ENCODE results near the gene CATSPER3. TPM values are rescaled to one million over a fixed set of nuclear protein-coding genes. Genes with fewer than 3 reads are reported as not detected.
"Not testable (repeated sequence)": the region's sequence is repeated elsewhere in the genome, so short reads cannot be mapped to it uniquely, and the experiment has no call there.

Gene CATSPER3
- total RNA-seq, 1 donor from 2014 or later, result 1.1 TPM

DNA sequence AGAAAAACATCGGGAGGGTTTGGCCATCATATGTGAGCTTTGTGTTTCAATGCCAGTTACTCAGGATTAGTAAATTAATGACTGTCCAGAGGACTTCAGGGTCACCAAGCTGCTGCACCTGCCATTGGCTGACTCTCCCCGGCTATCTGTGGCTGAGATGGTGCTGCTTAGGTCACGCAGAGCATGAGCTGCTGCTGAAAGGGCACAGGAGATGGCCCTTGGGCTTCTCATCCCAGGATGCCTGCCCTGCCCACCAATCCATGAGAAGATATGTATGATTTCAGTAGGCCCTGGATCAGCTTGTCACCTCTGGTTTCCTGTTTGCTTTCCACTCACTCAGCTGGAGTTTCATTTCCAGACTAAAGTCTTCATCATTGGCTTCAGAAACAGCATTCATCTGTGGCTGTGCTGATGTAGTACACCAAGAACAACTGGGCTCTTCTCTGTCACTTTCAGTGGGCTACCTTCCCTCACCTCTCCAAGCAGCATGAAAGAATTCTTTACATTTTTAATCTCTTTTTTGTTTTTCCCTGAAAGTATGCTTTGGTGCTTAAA lies 2.4 kb upstream of the CATSPER3 start:
- DNase-seq (ENCODE audit: missing footprints) (no peak), ATAC-seq (no peak)
- intact Hi-C loops (cut with DNase I), result no loop called here

DNA sequence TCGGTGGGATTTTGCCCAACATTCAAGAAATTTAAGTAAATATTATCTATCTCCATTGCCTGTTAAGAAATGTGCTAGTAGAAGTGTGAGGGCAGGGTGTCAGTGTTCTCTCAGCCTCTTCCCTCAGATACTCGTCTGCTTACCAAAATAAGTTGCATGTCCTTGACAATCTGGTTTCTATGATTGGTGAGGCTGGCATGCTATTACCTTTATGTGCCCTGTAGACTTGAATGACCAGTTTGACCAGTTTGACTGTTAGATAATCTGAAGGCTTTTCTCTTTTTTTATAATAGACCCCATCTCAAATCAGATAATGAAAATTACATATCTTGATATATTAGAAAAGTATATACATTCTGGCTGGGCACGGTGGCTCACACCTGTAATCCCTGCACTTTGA lies 348 bp downstream of the CATSPER3 start:
- ATAC-seq (no peak), DNase-seq (ENCODE audit: missing footprints) (no peak)
- intact Hi-C loops (cut with DNase I), result no loop called here

DNA sequence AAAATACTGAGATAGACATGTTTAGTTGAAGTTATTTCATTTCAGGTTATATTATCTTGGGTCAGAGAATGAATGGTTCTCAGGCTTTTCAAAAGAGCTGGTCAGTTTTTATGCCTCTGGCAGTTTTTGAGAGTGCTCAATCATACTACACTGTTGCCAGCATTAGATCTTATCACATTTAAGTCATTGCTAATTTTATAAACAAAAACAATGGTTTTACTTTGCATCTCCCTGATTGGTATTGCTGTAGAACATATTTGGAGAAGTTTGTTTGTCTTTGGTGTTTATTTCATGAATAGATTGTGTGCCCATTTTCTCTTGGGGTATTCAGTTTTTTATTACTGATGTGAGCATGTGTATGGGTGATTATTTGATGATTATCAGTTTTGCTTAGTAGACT lies 1.5 kb downstream of the CATSPER3 start:
- ATAC-seq (no peak), DNase-seq (ENCODE audit: missing footprints) (no peak)
- intact Hi-C loops (cut with DNase I), result no loop called here

DNA sequence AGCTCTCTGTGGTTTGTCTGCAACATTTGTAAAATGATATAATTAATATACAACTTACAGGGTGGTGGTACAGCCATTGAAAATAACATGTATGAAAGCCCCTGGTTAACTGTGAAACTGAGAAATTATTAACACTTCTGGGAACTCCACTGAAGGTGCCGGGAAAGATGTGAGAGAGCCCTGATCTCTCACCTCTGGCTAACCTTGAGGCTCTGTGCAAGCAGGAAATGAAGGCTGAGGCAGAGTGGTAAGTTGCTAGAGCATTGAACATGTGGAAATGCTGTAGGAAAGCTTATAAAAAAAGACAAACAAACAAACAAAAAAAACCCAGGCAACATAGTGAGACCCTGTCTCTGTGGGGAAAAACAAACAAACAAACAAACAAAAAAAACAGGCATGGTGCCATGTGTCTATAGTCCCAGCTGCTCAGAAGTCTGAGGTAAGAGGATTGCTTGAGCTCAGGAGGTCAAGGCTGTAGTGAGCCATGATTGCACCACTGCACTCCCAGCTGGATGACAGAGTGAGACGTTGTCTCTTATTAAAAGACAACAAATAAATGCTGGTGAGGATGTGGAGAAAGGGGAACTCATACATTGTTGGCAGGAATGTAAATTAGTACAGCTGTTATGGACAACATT lies 7.5 kb downstream of the CATSPER3 start:
- ATAC-seq, result no peak
- intact Hi-C loops (cut with DNase I), result no loop called here
- DNase-seq (ENCODE audit: missing footprints), result no peak

DNA sequence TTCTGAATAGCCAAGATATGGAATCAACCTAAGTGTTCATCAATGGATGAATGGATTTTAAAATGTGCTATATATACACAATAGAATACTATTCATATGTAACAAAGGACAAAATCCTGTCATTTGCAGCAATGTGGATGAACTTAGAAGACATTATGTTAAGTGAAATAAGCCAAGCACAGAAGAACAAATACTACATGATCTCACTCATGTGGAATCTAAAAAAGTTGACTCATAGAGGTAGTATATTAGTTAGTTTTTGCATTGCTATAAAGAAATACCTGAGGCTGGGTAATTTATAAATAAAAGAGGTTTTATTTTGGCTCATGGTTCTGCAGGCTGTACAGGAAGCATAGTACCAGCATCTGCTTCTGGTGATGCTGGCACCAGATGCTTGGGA lies 8.1 kb downstream of the CATSPER3 start:
- ATAC-seq (no peak), DNase-seq (ENCODE audit: missing footprints) (no peak)
- intact Hi-C loops (cut with DNase I), result no loop called here

DNA sequence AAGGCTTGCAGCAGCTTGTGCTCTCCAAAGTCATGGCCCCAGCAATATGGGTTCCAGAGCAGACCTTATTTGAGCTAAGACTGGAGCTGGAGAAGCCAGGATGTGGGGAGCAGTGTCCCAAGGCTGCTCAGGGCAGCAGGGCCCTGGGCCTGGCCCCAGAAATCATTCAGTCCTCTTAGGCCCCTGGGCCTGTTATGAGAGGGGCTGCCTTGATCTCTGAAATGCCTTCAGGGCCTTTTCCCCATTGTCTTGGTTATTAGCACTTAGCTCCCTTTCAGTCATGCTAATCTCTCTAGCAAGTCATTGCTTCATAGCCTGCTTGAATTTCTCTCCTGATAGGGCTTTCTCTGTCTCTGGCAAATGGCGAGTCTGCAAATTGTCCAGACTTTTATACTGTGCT lies 9.1 kb downstream of the CATSPER3 start:
- DNase-seq (ENCODE audit: missing footprints) (no peak), ATAC-seq (no peak)
- intact Hi-C loops (cut with DNase I), result no loop called here

DNA sequence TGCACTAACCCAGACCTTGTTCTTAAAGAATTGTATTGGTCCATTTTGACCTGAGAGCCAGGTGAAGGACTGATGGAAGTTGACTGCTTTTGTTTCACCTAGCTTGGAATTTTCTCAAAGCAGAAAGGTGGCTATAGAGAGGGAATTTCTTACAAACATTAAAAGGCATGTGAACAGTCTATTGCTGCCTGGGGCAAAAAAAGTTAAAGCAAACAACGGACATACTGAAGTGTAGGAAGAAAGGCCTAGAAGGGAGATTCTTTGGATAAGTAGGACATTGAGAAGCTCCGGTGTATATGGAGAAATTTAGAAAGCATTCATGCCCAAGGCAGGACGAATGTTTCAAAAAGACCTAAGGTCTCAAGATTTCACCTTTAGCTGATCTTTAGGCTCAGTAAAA lies 11.7 kb downstream of the CATSPER3 start:
- DNase-seq (ENCODE audit: missing footprints), result no peak
- intact Hi-C loops (cut with DNase I), result no loop called here
- ATAC-seq, result no peak

DNA sequence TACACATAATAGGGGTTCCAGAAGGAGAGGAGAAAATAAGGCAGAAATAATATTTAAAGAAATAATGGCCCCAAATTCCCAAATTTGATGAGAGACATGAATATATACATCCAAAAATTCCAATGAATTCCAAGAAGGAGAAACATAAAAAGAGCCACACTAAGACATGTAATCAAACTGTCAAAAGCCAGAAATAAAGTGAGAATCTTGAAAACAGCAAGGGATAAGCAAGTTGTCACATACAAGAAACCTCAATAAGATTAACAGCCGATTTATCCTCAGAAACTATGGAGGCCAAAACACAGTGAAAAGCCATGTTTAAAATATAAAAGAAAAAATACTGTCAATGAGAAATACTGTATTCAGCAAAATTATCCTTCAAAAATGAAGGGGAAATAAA lies 14.5 kb downstream of the CATSPER3 start:
- intact Hi-C loops (cut with DNase I), result no loop called here
- ATAC-seq, result no peak
- DNase-seq (ENCODE audit: missing footprints), result no peak

DNA sequence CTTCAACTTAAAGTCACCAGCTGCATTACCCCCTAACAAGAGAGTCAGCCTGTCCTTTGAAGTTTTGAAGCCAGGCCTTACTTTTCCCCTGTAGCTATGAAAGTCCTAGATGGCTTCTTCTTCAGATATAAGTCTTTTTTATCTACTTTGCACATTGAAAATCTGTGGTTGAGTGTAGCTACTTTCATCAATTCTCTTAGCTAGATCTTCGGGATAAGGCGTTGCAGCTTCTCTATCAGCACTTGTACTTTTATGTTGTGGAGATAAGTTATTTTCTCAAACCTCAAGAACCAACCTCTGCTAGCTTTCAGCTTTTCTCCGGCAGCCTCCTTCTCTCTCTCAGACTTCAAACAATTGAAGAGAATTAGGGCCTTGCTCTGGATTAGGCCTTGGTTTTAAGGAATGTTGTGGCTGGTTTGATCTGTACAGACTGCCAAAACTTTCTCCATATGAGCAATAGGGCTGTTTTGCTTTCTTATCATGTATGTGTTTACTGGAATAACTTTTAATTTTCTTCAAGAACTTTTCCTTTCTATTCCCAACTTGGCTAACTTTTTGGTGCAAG lies 21.6 kb downstream of the CATSPER3 start:
- intact Hi-C loops (cut with DNase I), result no loop called here
- no peak for DNase-seq (ENCODE audit: missing footprints)
- ATAC-seq, result no peak

DNA sequence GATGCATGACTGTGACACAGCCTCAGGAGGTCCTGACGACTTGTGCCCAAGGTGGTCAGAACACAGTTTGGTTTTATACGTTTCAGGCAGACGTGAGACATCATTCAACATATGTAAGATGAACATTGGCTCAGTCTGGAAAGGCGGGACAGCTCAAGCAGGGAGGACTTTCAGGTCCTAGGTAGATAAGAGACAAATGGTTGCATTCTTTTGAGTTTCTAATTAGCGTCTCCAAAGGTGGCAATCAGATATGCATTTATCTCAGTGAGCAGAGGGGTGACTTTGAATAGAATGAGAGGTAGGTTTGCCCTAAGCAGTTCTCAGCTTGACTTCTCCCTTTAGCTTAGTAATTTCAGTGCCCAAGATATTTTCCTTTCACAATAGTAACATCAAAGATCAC lies 22.5 kb downstream of the CATSPER3 start:
- DNase-seq (ENCODE audit: missing footprints); ATAC-seq; intact Hi-C loops (cut with DNase I): not testable (repeated sequence)

DNA sequence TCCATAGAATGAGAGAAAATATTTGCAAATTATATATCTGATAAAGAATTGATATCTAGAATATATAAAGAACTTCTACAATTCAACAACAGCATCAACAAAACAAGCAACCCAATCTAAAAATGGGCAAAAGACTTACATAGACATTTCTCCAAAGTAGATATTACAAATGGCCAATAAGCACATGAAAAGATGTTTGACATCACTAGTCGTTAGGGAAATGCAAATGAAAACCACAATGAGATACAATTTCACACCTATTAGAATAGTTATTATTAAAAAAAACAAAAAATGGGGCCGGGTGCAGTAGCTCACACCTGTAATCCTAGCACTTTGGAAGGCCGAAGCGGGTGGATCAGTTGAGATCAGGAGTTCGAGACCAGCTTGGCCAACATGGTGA lies 24.4 kb downstream of the CATSPER3 start:
- DNase-seq (ENCODE audit: missing footprints) (no peak), ATAC-seq (no peak)
- intact Hi-C loops (cut with DNase I), result no loop called here

DNA sequence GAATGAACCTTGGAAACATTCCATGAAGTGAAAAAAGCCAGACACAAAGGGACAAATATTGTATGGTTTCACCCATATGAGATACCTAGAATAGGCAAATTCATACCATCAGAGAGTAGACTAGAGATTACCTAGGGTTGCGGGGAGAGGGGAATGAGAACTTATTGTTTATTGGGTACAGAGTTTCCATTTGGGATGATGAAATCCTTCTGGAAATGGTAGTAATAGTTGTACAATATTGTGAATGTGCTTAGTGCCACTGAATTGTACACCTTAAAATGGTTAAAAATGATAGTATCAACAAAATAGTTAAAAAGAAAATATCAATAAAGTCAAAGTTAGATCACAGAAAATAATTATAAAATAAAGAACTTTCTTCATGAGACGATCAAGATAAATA lies 25.5 kb downstream of the CATSPER3 start:
- no peak for ATAC-seq

DNA sequence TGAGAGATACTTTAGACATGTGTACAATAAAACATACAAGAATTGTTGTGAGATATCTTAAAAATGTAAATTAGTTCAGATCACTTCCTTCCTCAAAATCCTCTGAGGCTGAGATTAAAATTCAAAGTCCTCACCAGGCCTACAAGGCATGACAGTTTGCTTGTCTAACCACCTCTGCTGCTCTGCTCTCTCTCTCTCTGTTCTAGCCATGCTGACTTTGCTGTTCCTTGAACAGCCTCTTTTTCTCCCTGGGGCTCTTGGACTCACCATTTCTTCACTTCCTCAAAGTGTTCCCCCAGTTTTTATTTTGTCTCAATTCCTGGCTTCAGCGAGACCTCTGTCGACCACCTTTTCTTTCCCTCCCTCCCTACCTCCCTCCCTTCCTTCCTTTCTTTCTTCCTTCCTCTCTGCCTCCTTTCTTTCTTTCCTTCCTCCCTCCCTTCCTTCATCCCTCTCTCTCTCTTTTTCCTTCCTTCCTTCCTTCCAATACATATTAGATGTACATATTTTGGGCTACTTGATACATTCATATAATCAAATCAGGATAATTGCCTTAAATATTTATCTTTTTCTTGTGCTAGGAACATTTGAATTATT lies 27.0 kb downstream of the CATSPER3 start:
- ATAC-seq, result no peak
- intact Hi-C loops (cut with DNase I), result no loop called here
- no peak for DNase-seq (ENCODE audit: missing footprints)

More for the DNA sequence above, 25.5 kb downstream of the CATSPER3 start:
- intact Hi-C loops (cut with DNase I), result no loop called here
- DNase-seq (ENCODE audit: missing footprints), result no peak

DNA sequence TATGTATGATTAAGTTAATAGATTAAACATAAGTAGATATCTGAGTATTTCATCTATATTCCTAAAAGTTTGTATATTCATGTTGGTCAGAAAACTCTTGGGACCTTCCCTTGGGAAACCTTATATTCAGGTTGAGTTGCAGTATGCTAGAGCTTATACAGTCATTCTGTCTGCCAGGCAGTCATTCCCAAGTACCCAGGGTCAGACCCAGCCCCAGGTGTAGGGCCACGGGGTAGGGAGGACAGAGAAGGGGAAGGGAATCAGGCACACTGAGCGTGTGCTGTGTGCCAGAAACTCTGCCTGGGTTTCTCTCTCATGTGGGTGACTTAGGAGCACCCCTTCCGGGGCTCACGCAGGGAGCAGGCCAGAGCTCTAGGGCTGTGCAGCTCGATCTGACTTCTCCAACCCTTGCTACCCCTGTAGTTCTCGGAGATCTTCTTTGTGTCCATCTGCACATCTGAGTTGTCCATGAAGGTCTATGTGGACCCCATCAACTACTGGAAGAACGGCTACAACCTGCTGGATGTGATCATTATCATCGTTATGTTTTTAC lies 28.2 kb downstream of the CATSPER3 start:
- ATAC-seq (no peak), DNase-seq (ENCODE audit: missing footprints) (no peak)
- intact Hi-C loops (cut with DNase I), result no loop called here

DNA sequence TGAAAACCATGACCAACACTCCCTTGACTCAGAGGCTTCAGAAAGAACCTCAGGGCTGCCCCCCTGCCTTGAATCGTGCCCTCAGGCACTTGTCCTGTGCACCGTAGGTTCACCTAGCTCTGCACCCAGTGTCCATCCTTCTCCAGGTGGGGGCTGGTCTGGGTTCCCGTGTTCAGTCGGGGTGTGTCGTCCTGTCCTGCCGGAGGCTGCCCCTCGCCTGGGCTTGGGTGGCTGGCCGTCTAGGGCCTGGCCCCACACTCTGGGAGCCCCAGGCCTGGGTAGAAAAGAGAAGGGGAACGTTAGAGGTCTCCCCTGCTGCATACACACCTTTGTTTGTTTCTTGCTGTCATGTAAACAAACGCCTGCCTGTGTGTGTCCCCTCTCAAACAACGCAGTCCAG lies 29.3 kb downstream of the CATSPER3 start:
- intact Hi-C loops (cut with DNase I), result no loop called here
- DNase-seq (ENCODE audit: missing footprints), result no peak
- no peak for ATAC-seq

DNA sequence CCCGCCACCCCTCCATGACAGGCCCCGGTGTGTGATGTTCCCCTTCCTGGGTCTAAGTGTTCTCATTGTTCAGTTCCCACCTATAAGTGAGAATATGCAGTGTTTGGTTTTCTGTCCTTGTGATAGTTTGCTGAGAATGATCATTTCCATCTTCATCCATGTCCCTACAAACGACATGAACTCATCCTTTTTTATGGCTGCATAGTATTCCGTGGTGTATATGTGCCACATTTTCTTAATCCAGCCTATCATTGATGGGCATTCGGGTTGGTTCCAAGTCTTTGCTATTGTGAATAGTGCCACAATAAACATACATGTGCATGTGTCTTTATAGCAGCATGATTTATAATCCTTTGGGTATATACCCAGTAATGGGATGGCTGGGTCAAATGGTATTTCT lies 30.4 kb downstream of the CATSPER3 start:
- DNase-seq (ENCODE audit: missing footprints); ATAC-seq; intact Hi-C loops (cut with DNase I): not testable (repeated sequence)

DNA sequence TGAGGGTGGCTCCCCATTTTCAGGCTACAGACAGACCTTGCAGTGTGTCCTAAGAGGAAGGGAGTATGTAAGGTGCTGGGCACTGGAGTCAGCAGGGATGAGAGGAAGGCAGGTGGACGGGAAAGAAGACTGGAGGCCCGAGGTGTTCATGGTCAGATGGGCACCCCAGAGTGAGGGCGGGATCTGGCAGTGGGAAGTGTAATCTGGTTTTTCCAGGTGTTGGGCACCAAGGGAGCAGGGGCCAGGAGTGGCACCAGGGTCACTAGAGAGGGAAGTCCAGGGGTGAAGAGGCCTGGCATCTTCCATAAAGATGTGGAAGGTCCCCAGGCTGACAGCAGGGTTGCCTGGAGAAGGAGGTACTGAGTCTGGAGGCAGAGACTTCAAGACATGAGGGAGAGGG lies 36.7 kb downstream of the CATSPER3 start:
- ATAC-seq (no peak), DNase-seq (ENCODE audit: missing footprints) (no peak)
- intact Hi-C loops (cut with DNase I), result no loop called here

DNA sequence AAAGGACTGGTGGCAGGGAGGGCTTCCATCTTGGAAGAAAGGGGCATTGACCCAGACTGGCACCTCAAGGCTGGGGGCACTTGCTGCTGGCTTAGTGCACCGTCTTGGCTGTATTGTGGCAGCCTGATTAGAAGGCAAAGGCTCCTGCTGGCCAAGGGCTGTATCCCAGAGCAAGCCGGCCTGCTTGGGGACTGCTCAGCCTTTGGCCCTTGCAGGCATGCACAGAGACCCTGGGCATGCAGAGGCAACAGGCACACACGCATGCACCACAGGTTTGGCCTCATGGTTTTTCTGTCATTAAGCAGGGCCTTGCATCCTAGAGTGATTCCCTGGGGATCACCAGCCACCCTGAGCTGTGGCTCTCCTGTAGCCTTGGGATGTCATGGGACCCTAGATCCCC lies 37.4 kb downstream of the CATSPER3 start:
- DNase-seq (ENCODE audit: missing footprints) (no peak), ATAC-seq (no peak)
- intact Hi-C loops (cut with DNase I), result no loop called here

DNA sequence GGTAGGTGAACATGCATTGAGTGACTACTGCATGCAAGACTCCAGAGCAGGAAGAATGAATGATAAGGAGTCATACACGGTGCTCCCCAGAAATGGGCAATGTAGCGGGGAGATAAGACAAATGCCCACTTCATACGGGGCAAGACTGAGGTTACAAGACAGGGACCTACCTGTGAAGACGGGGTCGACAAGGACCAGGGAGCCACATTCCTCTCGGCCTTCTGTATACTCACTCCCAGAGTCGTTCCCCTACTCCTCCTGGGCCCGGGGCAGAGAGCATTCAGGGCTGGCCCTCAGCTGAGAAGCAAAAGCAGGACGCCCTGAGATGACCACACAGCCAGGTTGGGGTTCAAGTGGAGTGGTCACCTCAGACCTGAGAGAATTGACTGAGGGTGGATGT lies 39.6 kb downstream of the CATSPER3 start:
- no peak for ATAC-seq
- intact Hi-C loops (cut with DNase I), result no loop called here
- DNase-seq (ENCODE audit: missing footprints), result no peak

DNA sequence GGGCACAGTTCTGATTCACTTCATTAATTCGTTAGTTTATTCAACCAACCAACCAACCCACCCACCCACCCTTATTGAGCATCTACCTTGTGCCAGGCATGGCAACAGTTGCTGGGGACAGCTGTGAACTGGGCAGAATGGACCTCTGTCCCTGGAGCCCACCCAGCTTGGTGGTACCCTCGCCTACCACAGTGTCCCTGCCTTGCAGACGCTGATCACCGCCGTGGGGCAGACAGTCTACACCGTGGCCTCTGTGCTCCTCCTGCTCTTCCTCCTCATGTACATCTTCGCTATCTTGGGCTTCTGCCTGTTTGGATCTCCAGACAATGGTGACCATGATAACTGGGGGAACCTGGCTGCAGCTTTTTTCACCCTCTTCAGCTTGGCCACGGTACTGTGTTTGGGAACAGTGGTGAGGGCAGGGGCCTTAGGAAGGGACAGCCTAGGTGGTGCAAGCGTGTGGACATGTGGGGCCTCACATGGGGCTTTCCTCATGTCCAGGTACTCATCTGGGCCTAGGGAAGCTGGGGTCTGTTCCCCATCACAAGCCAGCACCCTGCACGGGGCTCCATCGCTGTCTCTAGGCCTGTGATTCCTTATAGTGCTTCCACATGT lies 40.1 kb downstream of the CATSPER3 start:
- no peak for DNase-seq (ENCODE audit: missing footprints)
- intact Hi-C loops (cut with DNase I), result no loop called here
- ATAC-seq, result no peak

Data from Right ventricle myocardium inferior (tissue), 1 donor.